Colonic mucosa (tissue), 4 donors: ENCODE data around the gene TAF11L10. TPM values are rescaled to one million over a fixed set of nuclear protein-coding genes. Genes with fewer than 3 reads are reported as not detected.
"Not testable (repeated sequence)": the region's sequence is repeated elsewhere in the genome, so short reads cannot be mapped to it uniquely, and the experiment has no call there.

Source experiments
- DNase-seq: peaks from one replicate; pipeline ENCODE4 v3.0.0-alpha.2; 2020
- H3K27ac ChIP-seq: fragments of 200-600 bp; one replicate; pipeline ENCODE4 v1.8.0; 2021
- H3K27me3 ChIP-seq: fragments of 200-600 bp; one replicate; pipeline ENCODE4 v1.8.0; 2021
- H3K36me3 ChIP-seq: fragments of 200-600 bp; one replicate; pipeline ENCODE4 v1.8.0; 2021
- H3K4me1 ChIP-seq: fragments of 200-600 bp; one replicate; pipeline ENCODE4 v1.8.0; 2021; ENCODE audit warnings: mild to moderate bottlenecking
- H3K4me3 ChIP-seq: fragments of 200-600 bp; one replicate; pipeline ENCODE4 v1.8.0; 2021
- H3K9ac ChIP-seq, 2 donors: one replicate each; pipeline ENCODE4 v1.7.0; 2013; ENCODE audit warnings: control low read depth in 2 of 2, low read depth in 2 of 2, low read length in 2 of 2
- H3K9me3 ChIP-seq: fragments of 200-600 bp; one replicate; pipeline ENCODE4 v1.8.0; 2021
- intact Hi-C: fragments of 100-400 bp; cut with DNase I; formaldehyde crosslinking; loops from one replicate; pipeline ENCODE4 v1.14.1; 2022
- total RNA-seq, 2 donors: library from RNA; stranded (reverse); fragmentation: NEBNext Ultra II Directional in 1 of 2; extraction: Animal tissue kit (Norgen Biotek cat#: 25700) in 1 of 2; gene quantifications; one replicate each; pipeline ENCODE4 v1.2.1, GENCODE V29; 2021
- TF ChIP-seq, protein P1 (sequence below): fragments of 200-600 bp; IDR thresholded peaks from one replicate; pipeline ENCODE4 v1.8.0; 2022; ENCODE audit warnings: antibody characterized with exemption, mild to moderate bottlenecking
- donor health status: healthy.
- donor health status: DM: no; HTN: no; CAD: no.
- donor health status: DM: no; HTN: no; CAD: no.

TAF11L10 gene
- total RNA-seq, 2 donors from 2014 or later = not detected

- no peaks in the 10 kb centered on the region for H3K36me3 ChIP-seq
- no peak for DNase-seq
- intact Hi-C loops = no loop called here
- no peaks in the 10 kb centered on the region for H3K4me1 ChIP-seq
- no peaks in the 10 kb centered on the region for H3K9me3 ChIP-seq
- H3K27me3 ChIP-seq = no peaks in the 10 kb centered on the region
- H3K27ac ChIP-seq = no peak overlapping the region
- TF ChIP-seq, protein P1, sequence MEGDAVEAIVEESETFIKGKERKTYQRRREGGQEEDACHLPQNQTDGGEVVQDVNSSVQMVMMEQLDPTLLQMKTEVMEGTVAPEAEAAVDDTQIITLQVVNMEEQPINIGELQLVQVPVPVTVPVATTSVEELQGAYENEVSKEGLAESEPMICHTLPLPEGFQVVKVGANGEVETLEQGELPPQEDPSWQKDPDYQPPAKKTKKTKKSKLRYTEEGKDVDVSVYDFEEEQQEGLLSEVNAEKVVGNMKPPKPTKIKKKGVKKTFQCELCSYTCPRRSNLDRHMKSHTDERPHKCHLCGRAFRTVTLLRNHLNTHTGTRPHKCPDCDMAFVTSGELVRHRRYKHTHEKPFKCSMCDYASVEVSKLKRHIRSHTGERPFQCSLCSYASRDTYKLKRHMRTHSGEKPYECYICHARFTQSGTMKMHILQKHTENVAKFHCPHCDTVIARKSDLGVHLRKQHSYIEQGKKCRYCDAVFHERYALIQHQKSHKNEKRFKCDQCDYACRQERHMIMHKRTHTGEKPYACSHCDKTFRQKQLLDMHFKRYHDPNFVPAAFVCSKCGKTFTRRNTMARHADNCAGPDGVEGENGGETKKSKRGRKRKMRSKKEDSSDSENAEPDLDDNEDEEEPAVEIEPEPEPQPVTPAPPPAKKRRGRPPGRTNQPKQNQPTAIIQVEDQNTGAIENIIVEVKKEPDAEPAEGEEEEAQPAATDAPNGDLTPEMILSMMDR = no peak
- H3K4me3 ChIP-seq = no peak overlapping the region
- no peak overlapping the region for H3K9ac ChIP-seq
Measured at GRCh38 chr5:17614872-17615605, 17.4 kb upstream of the TAF11L10 start.

DNA sequence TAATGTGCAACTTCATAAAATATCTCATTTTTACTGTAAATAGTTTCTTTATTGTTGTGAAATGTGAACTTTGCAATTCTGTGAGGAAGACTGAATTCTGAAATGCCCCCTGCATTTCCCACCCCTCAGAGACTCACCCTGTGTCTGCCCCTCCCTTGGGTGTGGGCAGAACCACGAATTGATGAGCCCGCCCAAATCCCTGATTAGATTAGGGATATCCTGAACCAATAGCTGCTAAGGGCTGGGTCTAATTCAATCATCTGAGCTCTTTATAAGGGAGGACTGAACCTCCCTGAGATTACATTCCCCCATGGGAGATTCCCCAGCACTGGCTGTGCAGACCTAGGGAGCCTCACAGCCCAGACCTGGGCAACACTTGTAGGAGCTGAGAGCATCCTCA, 12.5 kb upstream of the TAF11L10 start, which contains the start of gene TAF11L12:
Gene TAF11L12 (plus strand): TSS at position 301 of the 400 bp plus-strand sequence.
- intact Hi-C loops = not testable (repeated sequence)

GRCh38 chr5:17607461-17607860, 9.8 kb upstream of the TAF11L10 start:
- intact Hi-C loops, H3K4me1 ChIP-seq, H3K27me3 ChIP-seq, H3K4me3 ChIP-seq, H3K9me3 ChIP-seq, H3K9ac ChIP-seq, H3K36me3 ChIP-seq, DNase-seq, H3K27ac ChIP-seq: not testable (repeated sequence)

More for the DNA sequence above, 12.5 kb upstream of the TAF11L10 start, which contains the start of gene TAF11L12:
- H3K4me1 ChIP-seq, H3K27ac ChIP-seq, H3K9ac ChIP-seq, H3K4me3 ChIP-seq, H3K36me3 ChIP-seq, H3K27me3 ChIP-seq, H3K9me3 ChIP-seq, DNase-seq: not testable (repeated sequence)

- no peaks in the 10 kb centered on the region for H3K36me3 ChIP-seq
- intact Hi-C loops = no loop called here
- no peaks in the 10 kb centered on the region for H3K4me1 ChIP-seq
- H3K9ac ChIP-seq = no peak overlapping the region
- DNase-seq = no peak
- no peak overlapping the region for H3K4me3 ChIP-seq
- no peaks in the 10 kb centered on the region for H3K9me3 ChIP-seq
- TF ChIP-seq, protein P1 = no peak
- H3K27ac ChIP-seq = no peak overlapping the region
- H3K27me3 ChIP-seq = no peaks in the 10 kb centered on the region
Measured at GRCh38 chr5:17604951-17605350, 7.3 kb upstream of the TAF11L10 start.

DNA sequence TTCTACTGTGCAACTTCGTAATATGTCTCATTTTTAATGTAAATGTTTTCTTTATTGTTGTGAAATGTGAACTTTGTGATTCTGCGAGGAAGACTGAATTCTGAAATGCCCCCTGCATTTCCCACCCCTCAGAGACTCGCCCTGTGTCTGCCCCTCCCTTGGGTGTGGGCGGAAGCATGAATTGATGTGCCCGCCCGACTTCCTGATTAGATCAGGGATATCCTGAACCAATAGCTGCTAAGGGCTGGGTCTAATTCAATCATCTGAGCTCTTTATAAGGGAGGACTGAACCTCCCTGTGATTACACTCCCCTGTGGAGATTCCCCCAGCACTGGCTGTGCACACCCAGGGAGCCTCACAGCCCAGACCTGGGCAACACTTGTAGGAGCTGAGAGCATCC, 6.3 kb upstream of the TAF11L10 start, which contains the start of gene TAF11L11:
Gene TAF11L11 (plus strand): TSS at position 304 of the 400 bp plus-strand sequence.
- H3K27ac ChIP-seq, H3K36me3 ChIP-seq, DNase-seq, H3K9me3 ChIP-seq, H3K4me1 ChIP-seq, intact Hi-C loops, H3K4me3 ChIP-seq, H3K27me3 ChIP-seq, H3K9ac ChIP-seq: not testable (repeated sequence)

GRCh38 chr5:17594255-17594654, 3.4 kb downstream of the TAF11L10 start, which contains the start of gene TAF11L9:
TAF11L9 (minus strand) TSS chr5:17594394.
- H3K9ac ChIP-seq, H3K27ac ChIP-seq, H3K27me3 ChIP-seq, DNase-seq, intact Hi-C loops, H3K36me3 ChIP-seq, H3K4me3 ChIP-seq, H3K4me1 ChIP-seq, H3K9me3 ChIP-seq: not testable (repeated sequence)

DNA sequence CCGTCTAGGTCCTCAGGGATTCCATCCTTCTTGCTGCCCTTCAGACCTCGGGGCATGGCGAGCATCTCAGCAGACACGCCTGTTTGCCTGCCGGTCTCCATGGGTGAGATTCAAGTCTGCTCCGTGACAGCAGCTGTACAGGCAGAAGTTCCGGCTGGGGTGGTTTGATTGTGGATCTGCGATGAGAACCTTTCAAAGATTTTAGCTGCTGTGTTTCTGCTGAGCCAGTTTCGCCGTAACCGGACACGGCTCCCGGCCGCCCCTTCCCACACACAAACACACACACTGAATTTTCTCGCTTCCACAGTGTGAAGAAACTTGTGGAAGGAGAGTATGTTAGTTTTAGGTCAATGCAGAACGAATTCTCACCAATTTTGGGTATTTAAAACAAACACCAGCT, 6.8 kb downstream of the TAF11L10 start, which contains the start of gene TAF11L8:
Gene TAF11L8 (minus strand): TSS at position 101 of the 400 bp plus-strand sequence.
- intact Hi-C loops, H3K9me3 ChIP-seq, H3K36me3 ChIP-seq, H3K9ac ChIP-seq, H3K4me3 ChIP-seq, H3K27ac ChIP-seq, DNase-seq, H3K4me1 ChIP-seq, H3K27me3 ChIP-seq: not testable (repeated sequence)

DNA sequence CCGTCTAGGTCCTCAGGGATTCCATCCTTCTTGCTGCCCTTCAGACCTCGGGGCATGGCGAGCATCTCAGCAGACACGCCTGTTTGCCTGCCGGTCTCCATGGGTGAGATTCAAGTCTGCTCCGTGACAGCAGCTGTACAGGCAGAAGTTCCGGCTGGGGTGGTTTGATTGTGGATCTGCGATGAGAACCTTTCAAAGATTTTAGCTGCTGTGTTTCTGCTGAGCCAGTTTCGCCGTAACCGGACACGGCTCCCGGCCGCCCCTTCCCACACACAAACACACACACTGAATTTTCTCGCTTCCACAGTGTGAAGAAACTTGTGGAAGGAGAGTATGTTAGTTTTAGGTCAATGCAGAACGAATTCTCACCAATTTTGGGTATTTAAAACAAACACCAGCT, 12.0 kb downstream of the TAF11L10 start, which contains the start of gene TAF11L7:
Gene TAF11L7 (minus strand): TSS at position 101 of the 400 bp plus-strand sequence.
- H3K9me3 ChIP-seq, DNase-seq, H3K27me3 ChIP-seq, H3K9ac ChIP-seq, H3K36me3 ChIP-seq, intact Hi-C loops, H3K27ac ChIP-seq, H3K4me1 ChIP-seq, H3K4me3 ChIP-seq: not testable (repeated sequence)

Other genes with a start within 250 kb of the TAF11L10 start
- not detected for gene TAF11L2, start 99.6 kb downstream of the TAF11L10 start, total RNA-seq
- gene TAF11L3, start 79.5 kb downstream of the TAF11L10 start, total RNA-seq = not detected
- not detected for gene TAF11L4, start 76.0 kb downstream of the TAF11L10 start, total RNA-seq
- gene TAF11L5, start 72.6 kb downstream of the TAF11L10 start, total RNA-seq = not detected
- not detected for gene TAF11L6, start 69.2 kb downstream of the TAF11L10 start, total RNA-seq
- not detected for gene TAF11L7, start 12.1 kb downstream of the TAF11L10 start, total RNA-seq
- not detected for gene TAF11L8, start 6.9 kb downstream of the TAF11L10 start, total RNA-seq
- gene TAF11L9, start 3.4 kb downstream of the TAF11L10 start, total RNA-seq = not detected
- gene TAF11L11, start 6.4 kb upstream of the TAF11L10 start, total RNA-seq = not detected
- gene TAF11L12, start 12.6 kb upstream of the TAF11L10 start, total RNA-seq = not detected
- gene TAF11L13, start 34.3 kb upstream of the TAF11L10 start, total RNA-seq = not detected
- gene TAF11L14, start 36.6 kb upstream of the TAF11L10 start, total RNA-seq = not detected